GM19324 (cell line): Measurements from ENCODE around the gene PTK6.
"Not testable (repeated sequence)": the region's sequence is repeated elsewhere in the genome, so short reads cannot be mapped to it uniquely, and the experiment has no call there.

Source experiments
- ATAC-seq: cut with Tn5 transposase; IDR thresholded peaks from one replicate; pipeline ENCODE4 v1.9.1; 2021; ENCODE audit warnings: mild to moderate bottlenecking, moderate library complexity; ENCODE audit not compliant: unreplicated experiment, low FRiP score

Gene PTK6

GRCh38 chr20:63559485-63560332 lies 22.5 kb upstream of the PTK6 start:
- ATAC-seq, result not testable (repeated sequence)

- no peak for ATAC-seq
Measured at GRCh38 chr20:63558804-63559484, 21.8 kb upstream of the PTK6 start.

- ATAC-seq, result no peak
Measured at GRCh38 chr20:63557481-63557891, 20.3 kb upstream of the PTK6 start.

- ATAC-seq, result no peak
Measured at GRCh38 chr20:63556873-63557478, 19.8 kb upstream of the PTK6 start.

- ATAC-seq, result no peak
Measured at GRCh38 chr20:63555661-63556381, 18.6 kb upstream of the PTK6 start.

- ATAC-seq, result no peak
Measured at GRCh38 chr20:63554361-63555278, 17.4 kb upstream of the PTK6 start.

- peak; percentile 14 for ATAC-seq
Measured at GRCh38 chr20:63553933-63554290, 16.7 kb upstream of the PTK6 start, which contains the start of gene FNDC11. Gene FNDC11 (plus strand): TSS chr20:63554159. CDS start chr20:63555664, 1,505 bp downstream.

GRCh38 chr20:63553251-63553932 lies 16.2 kb upstream of the PTK6 start:
- peak; percentile 48 for ATAC-seq

- peak; percentile 14 for ATAC-seq
Measured at GRCh38 chr20:63552481-63553249, 15.5 kb upstream of the PTK6 start.

GRCh38 chr20:63551068-63551467 lies 13.9 kb upstream of the PTK6 start:
- no peak for ATAC-seq

GRCh38 chr20:63549679-63550282 lies 12.6 kb upstream of the PTK6 start:
- ATAC-seq, result no peak

GRCh38 chr20:63549019-63549418 lies 11.8 kb upstream of the PTK6 start:
- ATAC-seq, result no peak

- ATAC-seq, result no peak
Measured at GRCh38 chr20:63548542-63548941, 11.4 kb upstream of the PTK6 start.

GRCh38 chr20:63547725-63548480 lies 10.7 kb upstream of the PTK6 start, which contains the start of gene SRMS:
Gene SRMS (minus strand): TSS chr20:63547749. CDS start chr20:63547463, 286 bp downstream.
- no peak for ATAC-seq

- ATAC-seq, result no peak
Measured at GRCh38 chr20:63546956-63547724, 10.0 kb upstream of the PTK6 start.

GRCh38 chr20:63546256-63546955 lies 9.2 kb upstream of the PTK6 start:
- no peak for ATAC-seq
